ENCODE measurements around the gene SH3D21. TPM values are rescaled to one million over a fixed set of nuclear protein-coding genes. Genes with fewer than 3 reads are reported as not detected.

Gene SH3D21
- polyA plus RNA-seq, 3 donors = 0.61 to 1.7 (median 1.1) TPM

Other genes with a start within 250 kb of the SH3D21 start
- 1 to 10 TPM in 1 of 3 donors, under 1 TPM in 1, not detected in 1; 0.12 to 2.5 TPM for gene TEKT2, start 222.3 kb upstream of the SH3D21 start, polyA plus RNA-seq
- gene ADPRS, start 217.5 kb upstream of the SH3D21 start, polyA plus RNA-seq = 10 to 100 TPM; 13.3 to 22.6 (median 19.8) TPM
- gene COL8A2, start 181.1 kb upstream of the SH3D21 start, polyA plus RNA-seq = 1 to 10 TPM in 1 of 3 donors, under 1 TPM in 2; 0.18 to 1.2 (median 0.83) TPM
- gene TRAPPC3, start 156.9 kb upstream of the SH3D21 start, polyA plus RNA-seq = 10 to 100 TPM; 37.1 to 69.2 (median 58.5) TPM
- gene MAP7D1, start 150.2 kb upstream of the SH3D21 start, polyA plus RNA-seq = 100 to 1,000 TPM in 1 of 3 donors, 10 to 100 TPM in 2; 19.9 to 215 (median 92.7) TPM
- gene THRAP3, start 81.9 kb upstream of the SH3D21 start, polyA plus RNA-seq = 10 to 100 TPM; 19.5 to 47.6 (median 35.5) TPM
- 10 to 100 TPM; 11.5 to 46.7 (median 25.3) TPM for gene EVA1B, start 17.3 kb downstream of the SH3D21 start, polyA plus RNA-seq
- gene STK40, start 79.6 kb downstream of the SH3D21 start, polyA plus RNA-seq = 10 to 100 TPM; 22.8 to 63.2 (median 50.7) TPM
- 10 to 100 TPM; 30.7 to 59.5 (median 59.5) TPM for gene LSM10, start 91.5 kb downstream of the SH3D21 start, polyA plus RNA-seq
- 10 to 100 TPM in 1 of 3 donors, 1 to 10 TPM in 2; 5.3 to 10.3 (median 6.5) TPM for gene OSCP1, start 144.1 kb downstream of the SH3D21 start, polyA plus RNA-seq
- 100 to 1,000 TPM in 2 of 3 donors, 10 to 100 TPM in 1; 69.1 to 142 (median 130) TPM for gene MRPS15, start 158.0 kb downstream of the SH3D21 start, polyA plus RNA-seq
- 10 to 100 TPM in 2 of 3 donors, 1 to 10 TPM in 1; 2.6 to 74.0 (median 36.2) TPM for gene CSF3R, start 176.5 kb downstream of the SH3D21 start, polyA plus RNA-seq

All from adipose tissue (tissue), 3 donors.